Mesendoderm (in vitro differentiated cells): ENCODE results near the gene FXYD1.

Source experiments
- DNase-seq: peaks from one replicate; pipeline ENCODE4 v3.0.0; 2013
- H2AK5ac ChIP-seq: 2 replicates; pipeline ENCODE4 v1.6.1; 2013; ENCODE audit warnings: low read length, inconsistent platforms
- H2BK120ac ChIP-seq: 2 replicates; pipeline ENCODE4 v1.6.1; 2013; ENCODE audit warnings: low read depth, mild to moderate bottlenecking, low read length, moderate library complexity, mixed read lengths
- H2BK15ac ChIP-seq: replicated peaks from 2 replicates; pipeline ENCODE4 v1.6.1; 2013; ENCODE audit warnings: low read depth, mild to moderate bottlenecking, moderate library complexity
- H2BK5ac ChIP-seq: 2 replicates; pipeline ENCODE4 v1.6.1; 2013; ENCODE audit warnings: low read length, inconsistent platforms
- H3K18ac ChIP-seq: 2 replicates; pipeline ENCODE4 v1.6.1; 2013; ENCODE audit warnings: mild to moderate bottlenecking, low read length, mixed read lengths
- H3K23ac ChIP-seq: one replicate; pipeline ENCODE4 v1.6.1; 2013; ENCODE audit warnings: low read length
- H3K27ac ChIP-seq: 2 replicates; pipeline ENCODE4 v1.5.1; 2013; ENCODE audit warnings: low read depth, mild to moderate bottlenecking, inconsistent platforms, low read length, moderate library complexity
- H3K27me3 ChIP-seq: 2 replicates; pipeline ENCODE4 v1.6.1; 2013; ENCODE audit warnings: low read length, control low read depth, mild to moderate bottlenecking, inconsistent platforms; ENCODE audit not compliant: insufficient read depth, poor library complexity
- H3K36me3 ChIP-seq: 2 replicates; pipeline ENCODE4 v1.6.1; 2013; ENCODE audit warnings: low read length, inconsistent platforms; ENCODE audit not compliant: control insufficient read depth, insufficient read depth
- H3K4ac ChIP-seq: one replicate; pipeline ENCODE4 v1.6.1; 2013; ENCODE audit warnings: low read depth, mild to moderate bottlenecking, low read length, moderate library complexity
- H3K4me1 ChIP-seq: 2 replicates; pipeline ENCODE4 v1.6.1; 2013; ENCODE audit warnings: low read depth, low read length, inconsistent platforms; ENCODE audit not compliant: control insufficient read depth
- H3K4me2 ChIP-seq: 2 replicates; pipeline ENCODE4 v1.6.1; 2013; ENCODE audit warnings: low read length
- H3K4me3 ChIP-seq: 2 replicates; pipeline ENCODE4 v1.5.1; 2013; ENCODE audit warnings: mild to moderate bottlenecking, low read length
- H3K56ac ChIP-seq: one replicate; pipeline ENCODE4 v1.6.1; 2013; ENCODE audit warnings: low read length
- H3K79me1 ChIP-seq: 2 replicates; pipeline ENCODE4 v1.6.1; 2013; ENCODE audit warnings: low read length, inconsistent platforms
- H3K79me2 ChIP-seq: 2 replicates; pipeline ENCODE4 v1.6.1; 2013; ENCODE audit warnings: mild to moderate bottlenecking, low read length; ENCODE audit not compliant: control insufficient read depth, insufficient read depth
- H3K9ac ChIP-seq: 2 replicates; pipeline ENCODE4 v1.6.1; 2013; ENCODE audit warnings: low read length, inconsistent platforms
- H4K5ac ChIP-seq: one replicate; pipeline ENCODE4 v1.6.1; 2013; ENCODE audit warnings: low read length
- H4K8ac ChIP-seq: one replicate; pipeline ENCODE4 v1.6.1; 2013; ENCODE audit warnings: low read depth, mild to moderate bottlenecking, control low read depth, low read length, moderate library complexity
- WGBS: extraction: QIAGEN DNeasy Blood & Tissue Kit; methylation state at CpG from one replicate; pipeline ENCODE4 v1.1.7; 2013; ENCODE audit warnings: low lambda C conversion rate, missing lambda C conversion rate; ENCODE audit not compliant: insufficient coverage; ENCODE audit errors: extremely low coverage; 5-methylcytosine and 5-hydroxymethylcytosine counted together

FXYD1 gene

DNA sequence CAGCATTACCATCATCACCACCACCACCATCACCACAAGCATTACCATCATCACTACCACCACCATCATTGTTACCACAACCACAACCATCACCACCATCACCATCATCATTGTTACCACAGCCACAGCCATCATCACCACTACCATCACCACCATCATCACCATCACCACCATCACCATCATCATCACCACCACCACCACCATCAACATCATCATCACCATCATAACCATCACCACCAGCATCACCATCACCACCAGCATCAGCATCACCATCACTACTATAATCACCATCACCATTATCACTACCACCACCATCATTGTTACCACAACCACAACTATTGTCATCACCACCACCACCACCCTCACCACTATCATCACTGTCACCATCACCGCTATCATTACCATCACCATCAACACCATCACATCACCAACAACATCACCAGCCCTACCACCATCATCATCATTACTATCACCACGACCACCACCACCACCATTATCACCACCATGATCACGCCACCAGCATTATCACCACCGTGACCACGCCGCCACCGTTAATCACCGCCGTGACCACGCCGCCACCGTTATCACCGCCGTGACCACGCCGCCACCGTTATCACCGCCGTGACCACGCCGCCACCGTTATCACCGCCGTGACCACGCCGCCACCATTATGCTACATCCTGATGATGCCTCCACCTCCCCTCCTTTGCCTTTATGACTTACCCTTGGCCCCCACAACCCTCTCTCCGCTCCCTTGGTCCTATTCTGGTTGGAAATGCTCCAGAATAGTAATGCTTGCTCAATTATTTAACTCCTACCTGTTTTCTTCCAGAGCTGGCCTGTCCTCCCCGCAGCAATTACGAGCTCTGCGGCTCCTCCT is 33.0 kb upstream of the FXYD1 start:
- Histone ChIP-seq H3K4me2 (no peak overlapping the region), H4K5ac (no peak overlapping the region), H3K27ac (no peak overlapping the region), H3K4me1 (no peaks in the 10 kb centered on the region), H3K79me2 (no peaks in the 10 kb centered on the region), H3K4me3 (no peak overlapping the region), H4K8ac (no peak overlapping the region), H2AK5ac (no peak overlapping the region), H3K4ac (no peak overlapping the region), H2BK5ac (no peak overlapping the region), H3K27me3 (no peaks in the 10 kb centered on the region), H3K18ac (no peak overlapping the region), H3K79me1 (no peaks in the 10 kb centered on the region), H3K23ac (no peak overlapping the region), H2BK120ac (no peak overlapping the region), H3K36me3 (no peaks in the 10 kb centered on the region), H2BK15ac (no peak overlapping the region), H3K9ac (no peak overlapping the region), H3K56ac (no peak overlapping the region)
- no CpG with 5 or more reads among the region's 30 CpGs for WGBS
- no peak for DNase-seq

DNA sequence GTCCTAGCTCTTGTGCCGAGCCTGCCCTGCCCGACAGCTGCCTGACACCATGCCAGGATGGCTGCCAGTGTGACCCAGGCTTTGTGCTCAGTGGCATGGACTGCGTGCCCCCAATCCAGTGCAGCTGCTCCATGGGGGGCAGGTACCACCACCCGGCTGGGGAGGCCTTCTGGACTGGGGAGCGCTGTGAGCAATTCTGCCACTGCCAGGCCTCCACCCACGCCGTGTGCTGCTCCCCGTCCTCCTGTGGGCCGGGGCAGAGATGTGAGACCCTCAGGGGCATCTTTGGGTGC is 32.4 kb upstream of the FXYD1 start:
- Histone ChIP-seq H2AK5ac (no peak overlapping the region), H4K5ac (no peak overlapping the region), H3K9ac (no peak overlapping the region), H2BK5ac (no peak overlapping the region), H3K27me3 (no peaks in the 10 kb centered on the region), H2BK15ac (no peak overlapping the region), H3K27ac (no peak overlapping the region), H3K36me3 (no peaks in the 10 kb centered on the region), H3K23ac (no peak overlapping the region), H2BK120ac (no peak overlapping the region), H3K4ac (no peak overlapping the region), H3K79me2 (no peaks in the 10 kb centered on the region), H3K56ac (no peak overlapping the region), H3K79me1 (no peaks in the 10 kb centered on the region), H4K8ac (no peak overlapping the region), H3K4me2 (no peak overlapping the region), H3K18ac (no peak overlapping the region), H3K4me1 (no peaks in the 10 kb centered on the region), H3K4me3 (no peak overlapping the region)
- no peak for DNase-seq
- no CpG with 5 or more reads among the region's 9 CpGs for WGBS

DNA sequence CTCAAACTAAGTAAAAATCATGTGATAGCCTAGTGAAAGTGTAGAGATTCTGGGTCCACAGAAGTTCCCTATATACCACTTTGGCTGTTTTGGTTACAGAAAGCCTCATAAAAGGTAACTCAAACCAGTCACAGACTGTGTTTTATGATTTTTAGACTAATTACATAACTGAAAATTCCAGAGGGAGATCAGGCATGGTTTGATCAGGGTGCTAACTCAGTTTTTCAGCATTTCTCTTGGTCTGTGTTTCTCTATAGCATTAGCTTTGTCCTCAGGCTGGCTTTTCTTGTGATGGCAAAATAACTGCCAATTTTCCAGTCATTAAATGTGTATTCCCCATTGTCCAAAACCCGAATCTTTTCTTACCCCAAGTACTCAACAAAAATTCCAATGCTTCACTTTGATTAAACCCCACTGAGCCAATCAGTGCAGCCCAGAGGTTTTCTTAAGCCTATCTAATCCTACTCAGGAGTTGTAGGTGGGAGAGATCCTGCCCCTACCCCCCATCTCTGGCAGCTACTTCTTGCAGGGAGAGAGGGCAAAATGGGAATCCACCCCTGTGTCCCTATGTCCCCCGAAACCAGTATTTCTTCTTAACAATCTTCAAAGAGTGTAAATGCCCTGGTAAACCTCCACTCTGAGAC is 31.6 kb upstream of the FXYD1 start:
- DNase-seq: no peak
- H4K8ac ChIP-seq: no peak overlapping the region
- H2AK5ac ChIP-seq: no peak overlapping the region
- no peaks in the 10 kb centered on the region for H3K4me1 ChIP-seq
- no peak overlapping the region for H2BK15ac ChIP-seq
- H3K27me3 ChIP-seq: no peaks in the 10 kb centered on the region
- no peak overlapping the region for H3K23ac ChIP-seq
- no peak overlapping the region for H2BK5ac ChIP-seq
- no peak overlapping the region for H3K4me3 ChIP-seq
- no peak overlapping the region for H3K56ac ChIP-seq
- H3K4ac ChIP-seq: no peak overlapping the region
- H3K79me1 ChIP-seq: no peaks in the 10 kb centered on the region
- H2BK120ac ChIP-seq: no peak overlapping the region
- no CpG with 5 or more reads among the region's 2 CpGs for WGBS
- no peaks in the 10 kb centered on the region for H3K36me3 ChIP-seq
- no peak overlapping the region for H3K27ac ChIP-seq
- H3K4me2 ChIP-seq: no peak overlapping the region
- H3K9ac ChIP-seq: no peak overlapping the region
- H4K5ac ChIP-seq: no peak overlapping the region
- no peaks in the 10 kb centered on the region for H3K79me2 ChIP-seq
- no peak overlapping the region for H3K18ac ChIP-seq

DNA sequence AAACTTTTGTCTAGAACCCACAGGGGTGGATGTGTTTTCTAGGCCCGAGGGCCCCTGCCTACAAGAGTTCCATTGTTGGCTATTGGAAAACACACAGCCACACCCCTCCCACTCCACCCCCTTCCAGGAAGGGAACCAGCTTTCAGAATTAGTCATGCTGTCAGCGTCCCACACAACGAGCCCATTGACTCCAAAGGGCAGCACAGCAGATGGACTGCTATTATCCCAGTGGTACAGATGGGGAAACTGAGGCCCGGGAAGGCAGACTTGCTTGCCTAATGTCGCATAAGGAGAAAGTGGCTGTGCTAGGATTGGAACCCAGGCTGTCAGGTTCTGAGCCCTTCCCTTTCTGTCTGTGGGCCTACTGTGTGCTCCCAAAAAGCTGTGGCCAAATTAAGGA is 31.1 kb upstream of the FXYD1 start:
- WGBS: no CpG with 5 or more reads among the region's 5 CpGs
- Histone ChIP-seq H3K18ac (no peak overlapping the region), H3K27ac (no peak overlapping the region), H4K8ac (no peak overlapping the region), H3K79me1 (no peaks in the 10 kb centered on the region), H2AK5ac (no peak overlapping the region), H3K23ac (no peak overlapping the region), H3K9ac (no peak overlapping the region), H3K4me1 (no peaks in the 10 kb centered on the region), H3K36me3 (no peaks in the 10 kb centered on the region), H4K5ac (no peak overlapping the region), H3K4ac (no peak overlapping the region), H3K27me3 (no peaks in the 10 kb centered on the region), H3K56ac (no peak overlapping the region), H2BK5ac (no peak overlapping the region), H3K79me2 (no peaks in the 10 kb centered on the region), H2BK120ac (no peak overlapping the region), H2BK15ac (no peak overlapping the region), H3K4me2 (no peak overlapping the region), H3K4me3 (no peak overlapping the region)
- no peak for DNase-seq

DNA sequence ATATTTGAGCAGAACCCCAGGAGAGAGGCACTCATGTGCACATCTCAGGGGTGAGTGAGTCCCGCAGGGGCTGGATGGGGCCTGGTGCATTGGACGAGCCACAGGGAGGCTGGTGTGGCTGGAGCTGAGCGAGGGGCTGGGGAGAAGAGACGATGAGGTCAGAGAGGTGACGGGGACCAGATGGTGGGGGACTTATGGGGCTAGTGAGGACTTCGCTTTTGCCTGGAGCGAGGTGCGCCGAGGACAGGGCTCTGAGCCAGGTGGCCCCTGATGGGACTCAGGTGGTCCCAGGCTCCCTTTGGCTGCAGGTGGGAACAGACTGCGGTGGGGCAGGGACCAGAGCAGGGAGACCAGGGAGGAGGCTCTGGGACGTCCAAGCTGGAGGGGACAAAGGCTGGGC is 29.9 kb upstream of the FXYD1 start:
- H3K9ac ChIP-seq: no peak overlapping the region
- H3K18ac ChIP-seq: no peak overlapping the region
- no peaks in the 10 kb centered on the region for H3K79me2 ChIP-seq
- no peak overlapping the region for H2AK5ac ChIP-seq
- H2BK5ac ChIP-seq: no peak overlapping the region
- H3K4ac ChIP-seq: no peak overlapping the region
- no peak overlapping the region for H3K4me3 ChIP-seq
- H3K56ac ChIP-seq: no peak overlapping the region
- no peak overlapping the region for H2BK120ac ChIP-seq
- H3K79me1 ChIP-seq: no peaks in the 10 kb centered on the region
- no peak overlapping the region for H2BK15ac ChIP-seq
- no peak for DNase-seq
- H3K4me2 ChIP-seq: no peak overlapping the region
- H3K27me3 ChIP-seq: no peaks in the 10 kb centered on the region
- H4K5ac ChIP-seq: no peak overlapping the region
- no peak overlapping the region for H3K23ac ChIP-seq
- WGBS: no CpG with 5 or more reads among the region's 11 CpGs
- H3K27ac ChIP-seq: no peak overlapping the region
- no peaks in the 10 kb centered on the region for H3K36me3 ChIP-seq
- no peaks in the 10 kb centered on the region for H3K4me1 ChIP-seq
- H4K8ac ChIP-seq: no peak overlapping the region
